ENCODE data around the gene ZBED3. TPM values are rescaled to one million over a fixed set of nuclear protein-coding genes. Genes with fewer than 3 reads are reported as not detected.

ZBED3 gene
- total and polyA plus RNA-seq, 4 donors = 1.8 to 17.1 (median 5.3) TPM

GRCh38 chr5:77077829-77078176 lies 9.3 kb downstream of the ZBED3 start:
- H3K27ac ChIP-seq (ENCODE audit: low read depth in 1 of 2, low read length in 1 of 2) = no peak overlapping the region
- 17 to 39% methylated on average over 12 of the region's 12 CpGs for WGBS, 2 donors

GRCh38 chr5:77076961-77077828 lies 9.9 kb downstream of the ZBED3 start:
- DNase-seq = peak; percentile 67 to 83 (median 75)
- peak; percentile 88 for ATAC-seq (ENCODE audit: insufficient read depth, low FRiP score)
- TF ChIP-seq, protein P1, sequence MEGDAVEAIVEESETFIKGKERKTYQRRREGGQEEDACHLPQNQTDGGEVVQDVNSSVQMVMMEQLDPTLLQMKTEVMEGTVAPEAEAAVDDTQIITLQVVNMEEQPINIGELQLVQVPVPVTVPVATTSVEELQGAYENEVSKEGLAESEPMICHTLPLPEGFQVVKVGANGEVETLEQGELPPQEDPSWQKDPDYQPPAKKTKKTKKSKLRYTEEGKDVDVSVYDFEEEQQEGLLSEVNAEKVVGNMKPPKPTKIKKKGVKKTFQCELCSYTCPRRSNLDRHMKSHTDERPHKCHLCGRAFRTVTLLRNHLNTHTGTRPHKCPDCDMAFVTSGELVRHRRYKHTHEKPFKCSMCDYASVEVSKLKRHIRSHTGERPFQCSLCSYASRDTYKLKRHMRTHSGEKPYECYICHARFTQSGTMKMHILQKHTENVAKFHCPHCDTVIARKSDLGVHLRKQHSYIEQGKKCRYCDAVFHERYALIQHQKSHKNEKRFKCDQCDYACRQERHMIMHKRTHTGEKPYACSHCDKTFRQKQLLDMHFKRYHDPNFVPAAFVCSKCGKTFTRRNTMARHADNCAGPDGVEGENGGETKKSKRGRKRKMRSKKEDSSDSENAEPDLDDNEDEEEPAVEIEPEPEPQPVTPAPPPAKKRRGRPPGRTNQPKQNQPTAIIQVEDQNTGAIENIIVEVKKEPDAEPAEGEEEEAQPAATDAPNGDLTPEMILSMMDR (IDR thresholded peaks at IDR 0.05; ENCODE audit: control extremely low read depth, extremely low read depth) = peak; percentile 40
- Histone ChIP-seq H3K27me3 (ENCODE audit: control insufficient read depth in 3 of 3, insufficient read depth in 3 of 3, low read length in 2 of 3) (no peaks in the 10 kb centered on the region), H3K9ac (ENCODE audit: insufficient read depth in 1 of 2, low read length in 2 of 2) (no peak overlapping the region), H3K4me3 (peak overlapping the region; percentile 54), H3K27ac (ENCODE audit: low read depth in 1 of 2, low read length in 1 of 2) (peak overlapping the region; percentile 57 to 72), H3K9me3 (ENCODE audit: control insufficient read depth in 4 of 4, insufficient read depth in 3 of 4, low read length in 3 of 4) (no peaks in the 10 kb centered on the region), H3K4me1 (ENCODE audit: control insufficient read depth in 5 of 5, insufficient read depth in 5 of 5, low read length in 5 of 5) (peaks cover 0 to 9% (median 0%) of the 10 kb centered on the region in 5 donors), H3K36me3 (ENCODE audit: control insufficient read depth in 4 of 4, insufficient read depth in 4 of 4, low read length in 4 of 4) (peaks cover 0 to 8% (median 6%) of the 10 kb centered on the region in 4 donors)
- 12 to 20% methylated on average over 79 to 105 of the region's 105 CpGs for WGBS, 2 donors

More at GRCh38 chr5:77077829-77078176, 9.3 kb downstream of the ZBED3 start:
- DNase-seq (no peak), ATAC-seq (ENCODE audit: insufficient read depth, low FRiP score) (no peak)
- Histone ChIP-seq H3K9ac (ENCODE audit: insufficient read depth in 1 of 2, low read length in 2 of 2) (no peak overlapping the region), H3K9me3 (ENCODE audit: control insufficient read depth in 4 of 4, insufficient read depth in 3 of 4, low read length in 3 of 4) (no peaks in the 10 kb centered on the region), H3K4me3 (peak overlapping the region; percentile 54), H3K36me3 (ENCODE audit: control insufficient read depth in 4 of 4, insufficient read depth in 4 of 4, low read length in 4 of 4) (peaks cover 0 to 9% (median 7%) of the 10 kb centered on the region in 4 donors), H3K4me1 (ENCODE audit: control insufficient read depth in 5 of 5, insufficient read depth in 5 of 5, low read length in 5 of 5) (peaks cover 0 to 9% (median 0%) of the 10 kb centered on the region in 5 donors), H3K27me3 (ENCODE audit: control insufficient read depth in 3 of 3, insufficient read depth in 3 of 3, low read length in 2 of 3) (no peaks in the 10 kb centered on the region)
- TF ChIP-seq, protein P1 (IDR thresholded peaks at IDR 0.05; ENCODE audit: control extremely low read depth, extremely low read depth) = no peak

GRCh38 chr5:77074745-77075144 lies 12.3 kb downstream of the ZBED3 start:
- H3K9ac ChIP-seq (ENCODE audit: insufficient read depth in 1 of 2, low read length in 2 of 2) = no peak overlapping the region
- H3K4me1 ChIP-seq (ENCODE audit: control insufficient read depth in 5 of 5, insufficient read depth in 5 of 5, low read length in 5 of 5) = peaks cover 0 to 9% (median 0%) of the 10 kb centered on the region in 5 donors
- H3K27me3 ChIP-seq (ENCODE audit: control insufficient read depth in 3 of 3, insufficient read depth in 3 of 3, low read length in 2 of 3) = no peaks in the 10 kb centered on the region
- no peak for ATAC-seq (ENCODE audit: insufficient read depth, low FRiP score)
- TF ChIP-seq, protein P1 (IDR thresholded peaks at IDR 0.05; ENCODE audit: control extremely low read depth, extremely low read depth) = no peak
- 92 to 96% methylated on average over 4 of the region's 4 CpGs for WGBS, 2 donors
- no peak overlapping the region for H3K27ac ChIP-seq (ENCODE audit: low read depth in 1 of 2, low read length in 1 of 2)
- H3K36me3 ChIP-seq (ENCODE audit: control insufficient read depth in 4 of 4, insufficient read depth in 4 of 4, low read length in 4 of 4) = peaks cover 0 to 8% (median 5%) of the 10 kb centered on the region in 4 donors
- H3K9me3 ChIP-seq (ENCODE audit: control insufficient read depth in 4 of 4, insufficient read depth in 3 of 4, low read length in 3 of 4) = no peaks in the 10 kb centered on the region
- no peak for DNase-seq
- no peak overlapping the region for H3K4me3 ChIP-seq
